ENCODE measurements around the gene NRIP1.

NRIP1 gene

DNA sequence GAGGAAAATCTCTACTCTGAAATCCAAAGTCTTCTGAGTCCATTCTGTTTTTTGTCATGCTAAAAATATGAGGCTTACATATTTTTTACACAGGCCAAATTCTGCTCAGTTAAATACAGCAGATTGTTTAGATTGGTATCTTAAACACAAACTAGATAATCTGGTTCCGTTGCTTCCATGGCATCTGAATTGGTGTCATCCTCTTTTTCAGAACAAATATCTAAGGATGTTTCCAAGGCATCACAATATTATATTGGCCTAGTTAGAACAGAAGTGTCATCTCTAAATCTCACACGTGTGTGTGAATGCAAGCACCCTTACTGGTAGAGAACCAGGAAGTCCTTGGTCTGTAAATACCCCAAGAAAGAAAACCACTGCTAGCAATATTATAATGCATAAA lies 151.2 kb downstream of the NRIP1 start:
- no peak for TF ChIP-seq NFIC (IDR thresholded peaks at IDR 0.05)
- TF ChIP-seq, protein P1, sequence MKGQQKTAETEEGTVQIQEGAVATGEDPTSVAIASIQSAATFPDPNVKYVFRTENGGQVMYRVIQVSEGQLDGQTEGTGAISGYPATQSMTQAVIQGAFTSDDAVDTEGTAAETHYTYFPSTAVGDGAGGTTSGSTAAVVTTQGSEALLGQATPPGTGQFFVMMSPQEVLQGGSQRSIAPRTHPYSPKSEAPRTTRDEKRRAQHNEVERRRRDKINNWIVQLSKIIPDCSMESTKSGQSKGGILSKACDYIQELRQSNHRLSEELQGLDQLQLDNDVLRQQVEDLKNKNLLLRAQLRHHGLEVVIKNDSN (IDR thresholded peaks at IDR 0.05), result no peak
- TF ChIP-seq TEAD4 (IDR thresholded peaks at IDR 0.05), result no peak
- no peak for TF ChIP-seq ZBTB7A (IDR thresholded peaks at IDR 0.05; ENCODE audit: low read depth)
- no peak for TF ChIP-seq EGR1 (IDR thresholded peaks at IDR 0.05)
- TF ChIP-seq YY1 (IDR thresholded peaks at IDR 0.05; ENCODE audit: low read depth), result no peak
- TF ChIP-seq CEBPB (IDR thresholded peaks at IDR 0.05), result no peak
- TF ChIP-seq CREB1 (IDR thresholded peaks at IDR 0.05; ENCODE audit: low read depth), result no peak
- TF ChIP-seq, protein P2, sequence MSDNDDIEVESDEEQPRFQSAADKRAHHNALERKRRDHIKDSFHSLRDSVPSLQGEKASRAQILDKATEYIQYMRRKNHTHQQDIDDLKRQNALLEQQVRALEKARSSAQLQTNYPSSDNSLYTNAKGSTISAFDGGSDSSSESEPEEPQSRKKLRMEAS (IDR thresholded peaks at IDR 0.05), result no peak
- TF ChIP-seq RAD21 (IDR thresholded peaks at IDR 0.05; ENCODE audit: low read depth), result no peak
- TF ChIP-seq REST (IDR thresholded peaks at IDR 0.05; ENCODE audit: low read depth), result no peak
- no peak for TF ChIP-seq FOXM1 (IDR thresholded peaks at IDR 0.05; ENCODE audit: borderline replicate concordance, low read depth)
- TF ChIP-seq TCF12 (IDR thresholded peaks at IDR 0.05; ENCODE audit: low read depth), result no peak
- TF ChIP-seq TAF1 (IDR thresholded peaks at IDR 0.05; ENCODE audit: low read depth), result no peak
- no peak for TF ChIP-seq EP300 (IDR thresholded peaks at IDR 0.05; ENCODE audit: borderline replicate concordance)

- no peak for TF ChIP-seq TAF1 (IDR thresholded peaks at IDR 0.05; ENCODE audit: low read depth)
- no peak for TF ChIP-seq TCF12 (IDR thresholded peaks at IDR 0.05; ENCODE audit: low read depth)
- no peak for TF ChIP-seq NFIC (IDR thresholded peaks at IDR 0.05)
- no peak for TF ChIP-seq CREB1 (IDR thresholded peaks at IDR 0.05; ENCODE audit: low read depth)
- TF ChIP-seq, protein P2 (IDR thresholded peaks at IDR 0.05), result no peak
- TF ChIP-seq, protein P1 (IDR thresholded peaks at IDR 0.05), result no peak
- TF ChIP-seq FOXM1 (IDR thresholded peaks at IDR 0.05; ENCODE audit: borderline replicate concordance, low read depth), result no peak
- no peak for TF ChIP-seq ZBTB7A (IDR thresholded peaks at IDR 0.05; ENCODE audit: low read depth)
- TF ChIP-seq TEAD4 (IDR thresholded peaks at IDR 0.05), result no peak; the same call in 1 of the 2 replicates
- no peak for TF ChIP-seq EGR1 (IDR thresholded peaks at IDR 0.05)
Measured at GRCh38 chr21:14911351-14911750, 153.4 kb downstream of the NRIP1 start.
